DLD1 (cell line): ENCODE measurements around the gene MKS1.

Experiments used
- in situ Hi-C: cut with HindIII; loops from 2 replicates; pipeline ENCODE4 v1.10.0; 2017; ENCODE audit warnings: low sequenced_read_pairs

Gene MKS1

GRCh38 chr17:58245428-58246103 lies 26.5 kb upstream of the MKS1 start:
- in situ Hi-C loops = no loop called here

GRCh38 chr17:58244963-58245362 lies 25.9 kb upstream of the MKS1 start:
- in situ Hi-C loops = no loop called here

- in situ Hi-C loops = no loop called here
Measured at GRCh38 chr17:58242171-58242784, 23.2 kb upstream of the MKS1 start.

- in situ Hi-C loops = no loop called here
Measured at GRCh38 chr17:58239987-58240386, 20.9 kb upstream of the MKS1 start.

- in situ Hi-C loops = no loop called here
Measured at GRCh38 chr17:58238147-58238634, 19.1 kb upstream of the MKS1 start, which contains the start of gene LPO. LPO (plus strand) TSS chr17:58238584; CDS start chr17:58242980, 4,396 bp downstream.

GRCh38 chr17:58236394-58236793 lies 17.3 kb upstream of the MKS1 start:
- in situ Hi-C loops = no loop called here

GRCh38 chr17:58235821-58236220 lies 16.8 kb upstream of the MKS1 start:
- in situ Hi-C loops = no loop called here

- in situ Hi-C loops = no loop called here
Measured at GRCh38 chr17:58234512-58234911, 15.5 kb upstream of the MKS1 start.

- in situ Hi-C loops = no loop called here
Measured at GRCh38 chr17:58233543-58233942, 14.5 kb upstream of the MKS1 start.

- in situ Hi-C loops = no loop called here
Measured at GRCh38 chr17:58232707-58233156, 13.7 kb upstream of the MKS1 start.

- in situ Hi-C loops = no loop called here
Measured at GRCh38 chr17:58231641-58232040, 12.6 kb upstream of the MKS1 start.

GRCh38 chr17:58229881-58230280 lies 10.8 kb upstream of the MKS1 start:
- in situ Hi-C loops = no loop called here

GRCh38 chr17:58229384-58229783 lies 10.3 kb upstream of the MKS1 start:
- in situ Hi-C loops = no loop called here

- in situ Hi-C loops = no loop called here
Measured at GRCh38 chr17:58228679-58229078, 9.6 kb upstream of the MKS1 start.

GRCh38 chr17:58227733-58228132 lies 8.7 kb upstream of the MKS1 start:
- in situ Hi-C loops = no loop called here

- in situ Hi-C loops = no loop called here
Measured at GRCh38 chr17:58224315-58224714, 5.3 kb upstream of the MKS1 start.

- in situ Hi-C loops = no loop called here
Measured at GRCh38 chr17:58219789-58220183, 731 bp upstream of the MKS1 start.

GRCh38 chr17:58217766-58218165 lies 1.3 kb downstream of the MKS1 start:
- in situ Hi-C loops = no loop called here

- in situ Hi-C loops = no loop called here
Measured at GRCh38 chr17:58215685-58216084, 3.4 kb downstream of the MKS1 start.

GRCh38 chr17:58210922-58211321 lies 8.1 kb downstream of the MKS1 start:
- in situ Hi-C loops = no loop called here

- in situ Hi-C loops = no loop called here
Measured at GRCh38 chr17:58208344-58208743, 10.7 kb downstream of the MKS1 start.

GRCh38 chr17:58207451-58207850 lies 11.6 kb downstream of the MKS1 start:
- in situ Hi-C loops = no loop called here
